DMS79 treated with DMSO at 0.1 percent for 48 hours (cell line): Measurements from ENCODE around the gene OAS2.

Experiments used
- DNase-seq: peaks from one replicate; lab custom pipeline; 2025; lab: John Stamatoyannopoulos, UW

Gene OAS2

GRCh38 chr12:113019025-113019424, 40.7 kb downstream of the OAS2 start:
- no peak for DNase-seq

GRCh38 chr12:113021500-113021899, 43.2 kb downstream of the OAS2 start:
- no peak for DNase-seq

GRCh38 chr12:113022563-113023297, 44.4 kb downstream of the OAS2 start:
- no peak for DNase-seq

- no peak for DNase-seq
These were observed 49.4 kb downstream of the OAS2 start for GRCh38 chr12:113027726-113028125.

- DNase-seq, result peak; percentile 62
These were observed 52.7 kb downstream of the OAS2 start for GRCh38 chr12:113030875-113031525.

GRCh38 chr12:113039911-113040445, 61.7 kb downstream of the OAS2 start:
- no peak for DNase-seq

DNA sequence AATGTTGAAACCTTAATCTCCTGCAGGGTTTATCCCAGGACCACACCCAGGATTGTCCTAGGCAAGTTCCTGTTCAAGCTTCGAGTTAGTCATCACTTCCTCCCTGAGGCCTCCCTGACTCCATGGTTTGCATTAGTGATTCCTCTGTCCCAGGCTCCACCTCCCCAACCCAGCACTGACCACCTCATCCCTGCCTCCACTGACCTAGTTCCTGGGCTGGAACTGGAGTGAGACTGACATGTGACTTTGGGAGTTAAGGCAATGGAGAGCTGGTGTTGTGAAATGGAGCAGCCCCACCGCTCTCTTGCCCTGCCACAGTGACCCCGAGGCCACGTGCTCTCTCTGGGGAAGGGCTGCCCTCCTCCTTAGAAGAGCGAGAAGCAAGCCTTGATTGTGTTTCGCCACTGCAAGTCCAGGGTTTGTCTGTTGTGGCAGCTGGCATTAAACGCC, 62.4 kb downstream of the OAS2 start:
- DNase-seq, result no peak

DNA sequence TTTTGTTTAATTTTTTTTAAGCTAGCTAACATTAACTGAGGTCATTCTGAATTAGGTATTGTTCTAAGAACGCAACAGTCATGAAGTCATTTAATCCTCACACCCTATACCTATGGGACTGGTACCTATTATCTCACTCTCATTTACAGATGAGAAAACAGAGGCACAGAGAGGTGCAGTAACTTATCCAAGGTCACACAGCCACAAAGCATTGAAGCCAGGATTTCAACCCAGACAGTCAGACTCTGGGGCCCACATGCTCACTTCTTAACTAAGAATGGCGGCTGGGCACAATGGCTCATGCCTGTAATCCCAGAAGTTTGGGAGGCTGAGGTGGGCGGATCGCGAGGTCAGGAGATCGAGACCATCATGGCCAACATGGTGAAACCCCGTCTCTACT, 63.2 kb downstream of the OAS2 start:
- no peak for DNase-seq

DNA sequence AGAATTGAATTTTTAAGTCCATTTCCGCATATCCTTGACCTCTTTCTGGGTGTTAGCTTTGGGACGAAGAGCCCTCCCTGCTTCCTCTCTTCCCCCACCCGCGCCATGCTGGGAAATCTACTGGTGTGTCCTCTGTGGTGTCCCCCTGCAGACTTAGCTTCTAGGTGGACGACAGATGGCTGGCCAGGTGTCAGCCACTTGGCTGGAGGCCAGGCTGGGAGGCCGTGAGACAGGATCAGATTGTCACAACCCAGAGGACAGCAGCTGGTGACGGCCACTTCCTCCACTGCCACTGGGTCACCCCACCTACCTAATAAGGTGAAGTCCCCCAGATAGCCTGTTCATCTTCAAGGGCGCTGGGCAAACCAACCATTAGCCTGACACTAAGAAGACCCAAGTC, 64.9 kb downstream of the OAS2 start:
- no peak for DNase-seq

- no peak for DNase-seq
These were observed 66.2 kb downstream of the OAS2 start for GRCh38 chr12:113044516-113044915.

DNA sequence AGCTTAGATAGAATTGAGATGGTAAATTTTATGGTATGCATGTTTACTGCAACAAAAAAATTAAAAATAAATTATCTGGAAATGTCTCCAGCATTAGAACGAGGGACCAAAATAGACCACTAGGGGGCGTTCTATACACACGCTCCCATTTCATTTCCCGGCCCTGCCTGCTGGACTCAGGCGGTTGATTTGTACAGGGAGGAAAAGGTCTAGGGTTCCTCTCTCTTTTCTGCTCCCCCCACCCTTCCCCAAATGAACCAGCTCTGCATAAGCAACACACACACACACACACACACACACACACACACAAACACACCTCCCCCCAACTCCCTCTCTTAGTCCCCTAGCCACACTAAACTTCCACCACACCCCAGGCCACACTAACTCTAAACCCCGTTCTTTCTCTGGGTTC, 70.4 kb downstream of the OAS2 start:
- DNase-seq, result peak; percentile 64

DNA sequence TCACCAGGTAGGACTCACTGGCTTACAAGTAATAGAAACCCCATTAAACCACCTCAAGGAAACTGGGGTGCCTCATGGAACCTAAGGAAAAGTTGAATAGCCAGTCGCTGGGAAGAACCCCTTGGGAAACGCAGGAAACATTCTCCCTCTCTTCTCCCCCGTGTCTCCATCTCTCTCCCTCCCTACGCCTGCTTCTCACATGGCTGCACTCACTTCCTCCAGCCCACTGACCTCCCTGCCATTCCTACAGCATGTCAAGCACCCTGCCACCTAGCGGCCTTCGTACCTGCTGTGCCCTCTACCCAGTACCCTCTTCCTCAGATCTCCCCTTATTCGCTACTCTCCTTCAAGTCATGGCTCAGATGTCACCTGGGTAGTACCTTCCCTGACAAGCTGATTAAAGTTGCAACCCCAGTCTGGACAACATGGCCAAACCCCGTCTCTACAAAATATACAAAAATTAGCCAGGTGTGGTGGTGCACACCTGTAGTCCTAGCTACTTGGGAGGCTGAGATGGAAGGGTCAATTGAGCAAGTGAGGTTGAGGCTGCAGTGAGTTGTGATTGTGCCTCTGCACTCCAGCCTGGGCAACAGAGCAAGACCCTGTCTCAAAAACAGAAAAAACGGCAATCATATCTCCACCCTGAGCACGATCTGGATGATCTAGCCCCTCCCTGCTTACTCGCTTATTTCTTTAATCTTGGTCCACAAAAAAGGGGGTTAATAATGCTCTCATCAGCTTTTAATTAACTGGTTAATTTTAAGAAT, 71.8 kb downstream of the OAS2 start:
- DNase-seq, result no peak

GRCh38 chr12:113050795-113051194, 72.5 kb downstream of the OAS2 start:
- DNase-seq, result no peak

- no peak for DNase-seq
These were observed 73.4 kb downstream of the OAS2 start for GRCh38 chr12:113051759-113052158.

DNA sequence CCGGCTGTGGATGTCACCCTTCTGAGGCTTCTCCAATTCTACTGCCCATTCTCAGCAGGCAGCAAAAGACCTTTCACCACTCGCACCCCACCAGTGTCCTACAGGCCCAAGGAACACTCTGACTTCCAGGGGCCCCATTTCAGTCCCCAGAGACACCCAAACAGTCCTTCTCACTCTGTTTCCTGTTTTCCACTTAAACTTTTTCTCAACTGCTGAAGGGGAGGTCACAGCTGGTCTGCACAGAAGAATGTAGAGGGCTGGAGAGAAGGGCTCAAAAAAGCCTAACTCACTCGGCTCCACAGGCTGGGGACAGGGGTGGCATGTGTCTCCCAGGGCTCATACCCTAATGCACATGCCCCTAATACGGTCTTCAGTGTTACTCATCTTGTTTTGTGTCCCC, 74.0 kb downstream of the OAS2 start:
- DNase-seq, result no peak

- DNase-seq, result no peak
These were observed 76.7 kb downstream of the OAS2 start for GRCh38 chr12:113054948-113055486.

- no peak for DNase-seq
These were observed 77.5 kb downstream of the OAS2 start for GRCh38 chr12:113055594-113056380.

GRCh38 chr12:113056381-113056630, 78.0 kb downstream of the OAS2 start:
- no peak for DNase-seq

DNA sequence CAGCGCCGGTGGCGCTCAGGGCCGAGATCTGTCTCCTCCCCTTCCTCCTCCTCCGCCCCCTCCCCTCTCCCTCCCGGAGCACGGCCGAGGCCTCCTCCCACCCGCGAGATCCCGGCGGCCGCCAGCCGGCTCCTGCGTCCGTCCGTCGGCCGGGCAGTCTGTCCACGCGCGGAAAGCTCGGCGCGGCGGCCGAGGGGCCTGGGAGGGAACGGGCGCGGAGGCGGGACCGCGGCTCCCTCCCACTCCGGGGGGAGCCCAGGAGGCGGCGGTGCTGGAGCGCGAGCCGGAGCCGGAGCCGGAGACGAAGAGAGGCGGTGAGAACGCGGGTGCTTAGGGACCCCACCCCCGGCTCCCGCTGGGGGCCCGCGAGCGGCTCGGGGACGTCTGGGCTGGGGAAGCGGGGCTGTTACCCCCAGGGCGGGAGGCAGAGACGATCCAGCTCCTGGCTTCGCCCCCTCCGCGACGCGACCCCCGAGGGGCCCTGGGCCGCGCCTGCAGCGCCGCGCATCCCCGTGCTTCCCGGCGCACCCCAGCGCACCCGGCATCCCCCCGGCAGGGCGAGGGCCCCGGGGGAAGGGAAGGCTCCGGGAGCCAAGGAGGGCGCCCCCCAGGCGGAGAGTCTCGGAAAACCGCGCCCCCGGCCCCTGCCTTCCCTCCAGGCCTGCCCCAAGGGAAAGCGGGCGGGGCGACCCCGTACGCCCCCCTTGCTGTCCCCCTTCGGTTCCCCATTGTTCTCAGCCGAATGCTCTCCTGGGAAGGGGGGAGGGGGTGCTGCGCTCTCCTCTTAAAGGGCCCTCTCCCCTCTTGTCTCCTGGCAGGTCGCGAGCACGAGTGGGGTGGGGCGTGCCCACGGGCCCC, 78.5 kb downstream of the OAS2 start, which contains the start of gene DTX1:
TSS of gene DTX1 (plus strand) at position 100 of the 858 bp plus-strand sequence. CDS start 1,463 bp downstream, outside the sequence.
- DNase-seq, result peak; percentile 17

DNA sequence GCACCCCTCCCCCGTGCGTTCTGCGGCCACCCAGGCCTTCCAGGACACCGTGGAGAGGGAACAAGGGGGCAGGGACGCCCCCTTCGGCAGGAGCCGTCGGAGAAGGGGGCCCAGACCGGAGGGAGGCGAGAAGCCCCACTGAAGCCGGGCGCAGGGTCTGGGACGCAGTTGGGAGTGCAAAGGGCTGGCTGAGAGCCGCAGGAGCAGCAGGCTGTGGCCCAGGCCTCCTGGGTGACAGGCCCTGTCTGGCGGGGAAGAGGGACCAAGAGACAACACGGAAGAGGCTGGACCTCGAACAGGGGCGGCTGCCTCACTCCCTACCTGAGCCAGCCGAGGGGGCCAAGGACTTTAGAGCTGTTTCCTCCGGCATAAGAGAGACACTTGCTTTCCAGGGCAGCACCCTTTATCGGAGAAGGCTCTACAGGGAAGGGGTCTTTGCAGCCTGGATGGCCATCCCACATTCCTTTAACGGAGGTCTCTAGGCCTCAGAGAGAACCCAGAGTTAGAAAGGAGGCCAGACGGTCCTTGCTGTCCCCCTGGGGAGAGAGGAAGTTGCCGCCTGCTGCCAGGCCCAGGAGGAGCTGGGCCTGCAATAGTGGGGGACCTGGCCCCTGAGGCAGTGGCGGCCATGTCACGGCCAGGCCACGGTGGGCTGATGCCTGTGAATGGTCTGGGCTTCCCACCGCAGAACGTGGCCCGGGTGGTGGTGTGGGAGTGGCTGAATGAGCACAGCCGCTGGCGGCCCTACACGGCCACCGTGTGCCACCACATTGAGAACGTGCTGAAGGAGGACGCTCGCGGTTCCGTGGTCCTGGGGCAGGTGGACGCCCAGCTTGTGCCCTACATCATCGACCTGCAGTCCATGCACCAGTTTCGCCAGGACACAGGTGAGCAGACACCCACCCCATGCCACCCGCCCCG, 79.5 kb downstream of the OAS2 start:
- no peak for DNase-seq
